Naive B cell (primary cell): ENCODE data around the gene ACTR5. TPM values are rescaled to one million over a fixed set of nuclear protein-coding genes. Genes with fewer than 3 reads are reported as not detected.
"Not testable (repeated sequence)": the region's sequence is repeated elsewhere in the genome, so short reads cannot be mapped to it uniquely, and the experiment has no call there.

ENCODE experiments used
- ATAC-seq, 2 donors: fragments of 150-1000 bp; cut with Tn5 transposase; 2 replicates each; pipeline ENCODE4 v1.10.0; 2021; ENCODE audit warnings: low read depth in 2 of 2, mild to moderate bottlenecking in 2 of 2, moderate library complexity in 2 of 2
- DNase-seq: peaks from one replicate; pipeline ENCODE4 v3.0.0; 2022
- H3K27ac Mint-ChIP-seq, 6 donors: one replicate each; pipeline ENCODE4 v1.8.0; 2020 to 2022; ENCODE audit warnings: mild to moderate bottlenecking in 6 of 6, mixed read lengths in 6 of 6, moderate library complexity in 5 of 6, inconsistent platforms in 2 of 6
- H3K27me3 Mint-ChIP-seq, 3 donors: one replicate each; pipeline ENCODE4 v1.8.0; 2021 to 2022; ENCODE audit warnings: mixed read lengths in 3 of 3, mild to moderate bottlenecking in 1 of 3
- H3K36me3 Mint-ChIP-seq, 2 donors: one replicate each; pipeline ENCODE4 v1.8.0; 2020 to 2022; ENCODE audit warnings: mixed read lengths in 2 of 2, inconsistent platforms in 1 of 2, mild to moderate bottlenecking in 1 of 2
- H3K4me1 Mint-ChIP-seq, 3 donors: one replicate each; pipeline ENCODE4 v1.8.0; 2020 to 2022; ENCODE audit warnings: mixed read lengths in 3 of 3, inconsistent platforms in 1 of 3, mild to moderate bottlenecking in 1 of 3, moderate library complexity in 1 of 3
- H3K4me3 Mint-ChIP-seq, 8 donors: one replicate each; pipeline ENCODE4 v1.8.0; 2020 to 2022; ENCODE audit warnings: mild to moderate bottlenecking in 8 of 8, mixed read lengths in 8 of 8, moderate library complexity in 8 of 8, inconsistent platforms in 2 of 8
- H3K9me3 Mint-ChIP-seq, 7 donors: one replicate each; pipeline ENCODE4 v1.8.0; 2020 to 2022; ENCODE audit warnings: mixed read lengths in 7 of 7, mild to moderate bottlenecking in 5 of 7, inconsistent platforms in 2 of 7, moderate library complexity in 1 of 7
- polyA plus RNA-seq, 6 donors: library from polyadenylated mRNA; unstranded; fragments of 300-500 nt; fragmentation: Illumina TruSeq; gene quantifications; one replicate each; pipeline ENCODE4 v1.2.3, GENCODE V29; 2021; ENCODE audit warnings: low read depth in 6 of 6

Gene ACTR5
- polyA plus RNA-seq, 6 donors from 2014 or later = 3.5 to 9.6 (median 7.7) TPM

DNA sequence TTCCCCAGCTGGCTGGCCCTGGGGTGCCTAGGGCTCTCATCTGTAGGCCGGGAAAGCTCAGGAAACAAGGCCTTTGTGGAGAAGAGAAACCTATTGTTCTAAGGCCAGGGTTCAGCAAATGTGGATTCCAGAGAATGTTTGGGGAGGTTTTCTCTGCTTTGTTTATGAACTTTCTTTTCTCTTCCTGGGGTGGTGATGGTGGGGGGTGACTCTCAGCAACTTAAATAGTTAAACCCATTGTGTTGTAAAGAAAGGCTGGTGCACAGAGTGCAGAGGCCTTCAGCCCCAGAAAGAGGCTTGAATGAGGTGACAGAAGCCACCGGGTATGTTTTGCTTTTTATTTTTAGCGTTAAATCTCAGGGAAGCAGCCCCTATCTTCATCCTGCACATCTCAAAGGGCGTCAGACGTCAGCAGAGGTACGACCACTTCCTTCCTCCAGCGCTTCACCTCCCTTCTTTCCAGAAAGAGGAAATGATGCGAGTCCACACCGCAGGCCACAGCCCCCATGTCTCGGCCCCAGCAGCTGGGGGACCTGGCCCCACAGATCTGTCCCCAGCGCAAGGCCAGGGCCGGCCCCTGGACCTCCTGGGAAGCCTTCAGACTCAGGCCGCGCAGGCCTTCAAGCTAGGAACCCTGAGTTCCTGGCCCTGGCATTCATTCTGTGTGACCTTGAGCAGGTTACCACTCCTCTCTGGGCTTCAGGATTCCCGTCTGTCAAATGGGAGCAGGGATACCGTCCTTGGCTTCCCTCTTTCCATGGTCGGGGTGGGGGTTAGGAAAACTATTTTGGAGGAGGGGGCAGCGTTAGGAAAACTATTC, 56.6 kb downstream of the ACTR5 start:
- Mint-ChIP-seq H3K27ac (peak overlapping the region; percentile 93 to 100 (median 99)), H3K4me3 (peak overlapping the region; percentile 74 to 95 (median 93)), H3K4me1 (peaks cover 34 to 49% (median 48%) of the 10 kb centered on the region in 3 donors), H3K9me3 (no peaks in the 10 kb centered on the region), H3K27me3 (no peaks in the 10 kb centered on the region), H3K36me3 (peaks cover 0 to 7% of the 10 kb centered on the region in 2 donors)
- ATAC-seq = peak; percentile 71 to 75
- DNase-seq = peak; percentile 89

GRCh38 chr20:38805502-38805957, 57.3 kb downstream of the ACTR5 start, which contains the start of gene PPP1R16B:
PPP1R16B (plus strand) TSS chr20:38805697; CDS start chr20:38835926, 30,229 bp downstream.
- Mint-ChIP-seq H3K27me3 (no peaks in the 10 kb centered on the region), H3K9me3 (no peaks in the 10 kb centered on the region), H3K27ac (peak within 1 kb of the TSS; percentile 93 to 100 (median 99)), H3K36me3 (peaks cover 0 to 7% of the 10 kb centered on the region in 2 donors), H3K4me3 (peak within 1 kb of the TSS; percentile 74 to 95 (median 93)), H3K4me1 (peaks cover 41 to 55% (median 54%) of the 10 kb centered on the region in 3 donors)
- ATAC-seq (peak; percentile 61), DNase-seq (peak; percentile 85)

GRCh38 chr20:38805958-38806854, 57.9 kb downstream of the ACTR5 start:
- ATAC-seq (peak; percentile 28 to 35), DNase-seq (peak; percentile 70)
- Mint-ChIP-seq H3K4me1 (peaks cover 46 to 62% (median 61%) of the 10 kb centered on the region in 3 donors), H3K4me3 (peak overlapping the region; percentile 74 to 95 (median 93)), H3K27me3 (no peaks in the 10 kb centered on the region), H3K9me3 (no peaks in the 10 kb centered on the region), H3K36me3 (peaks cover 0 to 7% of the 10 kb centered on the region in 2 donors), H3K27ac (peak overlapping the region; percentile 93 to 99 (median 98))

- Mint-ChIP-seq H3K4me1 (peaks cover 54 to 70% (median 69%) of the 10 kb centered on the region in 3 donors), H3K27me3 (no peaks in the 10 kb centered on the region), H3K9me3 (no peaks in the 10 kb centered on the region), H3K36me3 (peaks cover 0 to 7% of the 10 kb centered on the region in 2 donors), H3K27ac (peak overlapping the region; percentile 72 to 98 (median 94)), H3K4me3 (peak overlapping the region; percentile 74 to 95 (median 91))
- peak; percentile 69 for DNase-seq
- ATAC-seq = peak; percentile 26 to 30
These were observed 58.8 kb downstream of the ACTR5 start for GRCh38 chr20:38806855-38807655.

DNA sequence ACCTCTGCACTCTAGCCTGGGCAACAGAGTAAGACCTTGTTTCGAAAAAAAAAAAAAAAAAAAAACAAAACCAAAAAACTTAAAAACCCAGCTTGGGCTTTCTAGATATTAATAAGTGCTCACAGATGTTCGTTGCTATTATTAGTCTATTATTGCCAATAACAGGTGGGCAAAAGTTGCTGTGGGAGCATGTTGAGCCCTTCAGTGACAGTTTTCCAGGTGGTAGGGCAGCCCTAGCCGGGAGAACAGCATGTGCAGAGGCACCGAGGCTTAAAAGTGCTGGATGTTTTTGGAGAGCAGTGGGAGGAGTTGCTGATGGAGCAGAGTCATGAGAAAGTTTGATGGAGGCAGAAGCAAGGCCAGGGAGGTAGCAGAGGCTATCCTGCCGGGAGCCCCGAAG, 61.7 kb downstream of the ACTR5 start:
- Mint-ChIP-seq H3K4me3 (peak overlapping the region in 5 of 8 donors; percentile 54 to 87 (median 63)), H3K27ac (peak overlapping the region in 5 of 6 donors; percentile 91 to 96 (median 95)), H3K36me3 (peaks cover 2 to 7% of the 10 kb centered on the region in 2 donors), H3K4me1 (peaks cover 65 to 85% (median 82%) of the 10 kb centered on the region in 3 donors), H3K27me3 (no peaks in the 10 kb centered on the region), H3K9me3 (no peaks in the 10 kb centered on the region)
- no peak for ATAC-seq
- DNase-seq = no peak

- no peaks in the 10 kb centered on the region for H3K27me3 Mint-ChIP-seq
- peak overlapping the region; percentile 9 to 87 (median 69) for H3K4me3 Mint-ChIP-seq
- H3K4me1 Mint-ChIP-seq = peaks cover 73 to 93% (median 90%) of the 10 kb centered on the region in 3 donors
- DNase-seq = no peak
- no peak for ATAC-seq
- H3K36me3 Mint-ChIP-seq = peaks cover 12% of the 10 kb centered on the region in 2 donors
- H3K9me3 Mint-ChIP-seq = no peaks in the 10 kb centered on the region
- peak overlapping the region; percentile 62 to 95 (median 85) for H3K27ac Mint-ChIP-seq
These were observed 62.8 kb downstream of the ACTR5 start for GRCh38 chr20:38810926-38811630.

DNA sequence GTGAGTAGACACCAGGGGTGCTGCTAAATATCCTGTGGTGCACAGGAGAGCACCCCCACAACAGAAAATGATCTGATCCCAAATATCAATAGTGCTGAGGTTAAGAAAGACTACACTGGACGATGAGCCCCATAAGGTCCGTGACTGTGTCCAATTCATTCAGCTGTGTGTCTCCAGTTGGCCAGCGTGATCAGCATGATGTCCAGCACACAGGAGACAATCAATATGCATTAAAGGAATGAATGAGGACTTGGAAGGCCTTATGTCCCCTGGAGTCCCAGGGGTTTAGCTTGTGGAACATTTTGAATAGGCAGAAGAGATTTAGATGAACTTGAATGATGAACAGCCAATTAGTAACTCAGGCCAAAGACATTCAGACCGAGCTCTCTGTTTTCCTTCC, 63.5 kb downstream of the ACTR5 start:
- Mint-ChIP-seq H3K36me3 (peaks cover 13 to 16% of the 10 kb centered on the region in 2 donors), H3K4me1 (peaks cover 73 to 98% (median 96%) of the 10 kb centered on the region in 3 donors), H3K27me3 (no peaks in the 10 kb centered on the region), H3K27ac (peak overlapping the region; percentile 44 to 93 (median 76)), H3K4me3 (peak overlapping the region in 6 of 8 donors; percentile 42 to 70 (median 54)), H3K9me3 (no peaks in the 10 kb centered on the region)
- no peak for DNase-seq
- ATAC-seq = no peak

GRCh38 chr20:38812182-38812581, 63.9 kb downstream of the ACTR5 start:
- Mint-ChIP-seq H3K27ac (peak overlapping the region; percentile 69 to 94 (median 86)), H3K27me3 (no peaks in the 10 kb centered on the region), H3K36me3 (peaks cover 17 to 20% of the 10 kb centered on the region in 2 donors), H3K4me1 (peaks cover 74 to 98% (median 97%) of the 10 kb centered on the region in 3 donors), H3K4me3 (peak overlapping the region in 6 of 8 donors; percentile 42 to 70 (median 54)), H3K9me3 (peaks cover 0 to 4% (median 0%) of the 10 kb centered on the region in 7 donors)
- DNase-seq (no peak), ATAC-seq (peak in 1 of 2 donors; percentile 10)

DNA sequence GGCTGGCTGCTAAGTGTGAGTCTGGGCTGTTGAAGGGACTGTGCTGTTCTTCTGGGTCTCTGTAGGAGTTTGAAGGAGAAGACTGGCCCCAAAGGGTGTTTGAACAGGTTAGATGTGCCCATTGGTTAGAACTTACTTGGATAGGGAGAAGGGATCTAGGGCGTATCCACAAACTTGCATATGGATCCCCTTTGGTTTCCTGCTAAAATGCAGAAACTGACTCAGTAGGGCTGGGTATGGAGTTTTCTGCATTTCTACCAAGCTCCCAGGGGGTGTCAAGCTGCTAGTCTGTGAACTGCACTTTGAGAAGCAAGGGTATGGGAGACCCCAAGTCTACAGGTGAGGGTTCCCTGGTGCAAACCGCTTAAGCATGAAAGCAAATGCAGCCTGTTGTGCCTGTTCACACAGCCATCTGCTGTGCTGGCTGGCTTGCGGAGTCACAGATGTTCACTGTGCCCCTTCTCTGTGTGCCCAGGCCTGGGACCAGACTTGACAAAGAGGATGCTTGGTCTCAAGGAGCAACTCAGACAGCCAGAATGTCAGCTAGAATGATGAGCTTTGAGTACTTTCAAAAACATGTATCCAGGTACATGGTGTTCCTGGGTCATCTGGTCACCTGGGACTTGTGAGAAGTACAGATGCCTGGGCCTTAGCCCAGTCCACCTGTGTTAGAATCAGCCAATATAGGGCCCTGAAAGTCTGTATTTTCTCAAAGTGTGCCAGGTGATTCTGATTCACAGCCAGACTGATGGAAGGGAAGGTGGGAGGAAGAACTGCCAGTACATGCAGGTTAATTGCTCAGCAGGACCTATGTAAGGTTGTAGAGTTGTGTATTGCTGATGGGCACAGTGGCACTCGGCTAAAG, 64.7 kb downstream of the ACTR5 start:
- peak in 1 of 2 donors; percentile 18 for ATAC-seq
- Mint-ChIP-seq H3K4me3 (peak overlapping the region in 5 of 8 donors; percentile 42 to 70 (median 49)), H3K36me3 (peaks cover 18 to 22% of the 10 kb centered on the region in 2 donors), H3K27me3 (no peaks in the 10 kb centered on the region), H3K27ac (peak overlapping the region; percentile 49 to 94 (median 92)), H3K4me1 (peaks cover 74 to 98% (median 97%) of the 10 kb centered on the region in 3 donors), H3K9me3 (peaks cover 0 to 4% (median 0%) of the 10 kb centered on the region in 7 donors)
- no peak for DNase-seq

DNA sequence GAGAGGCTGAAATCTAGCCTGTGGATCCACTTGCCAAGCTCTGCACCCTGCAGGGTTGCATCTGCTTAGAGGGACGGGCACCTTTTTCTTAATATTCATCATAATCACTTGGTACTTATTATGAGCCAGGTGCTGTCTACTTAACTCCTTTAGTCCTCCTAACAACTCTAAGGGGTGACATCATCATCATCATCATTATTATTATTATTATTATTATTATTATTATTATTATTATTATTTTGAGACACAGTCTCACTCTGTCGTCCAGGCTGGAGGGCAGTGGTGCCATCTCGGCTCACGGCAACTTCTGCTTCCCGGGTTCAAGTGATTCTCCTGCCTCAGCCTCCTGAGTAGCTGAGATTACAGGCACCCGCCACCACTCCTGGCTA, 65.3 kb downstream of the ACTR5 start:
- Mint-ChIP-seq H3K4me1 (peaks cover 77 to 97% (median 97%) of the 10 kb centered on the region in 3 donors), H3K36me3 (peaks cover 18 to 22% of the 10 kb centered on the region in 2 donors), H3K4me3 (peak overlapping the region in 2 of 8 donors; percentile 49 to 70), H3K27ac (peak overlapping the region in 3 of 6 donors; percentile 89 to 93 (median 92))
- H3K27me3 Mint-ChIP-seq, H3K9me3 Mint-ChIP-seq, ATAC-seq, DNase-seq: not testable (repeated sequence)

GRCh38 chr20:38815446-38815845, 67.2 kb downstream of the ACTR5 start:
- Mint-ChIP-seq H3K36me3 (peaks cover 23 to 26% of the 10 kb centered on the region in 2 donors), H3K27ac (peak overlapping the region; percentile 17 to 97 (median 52)), H3K4me3 (peak overlapping the region in 2 of 8 donors; percentile 3 to 49), H3K9me3 (peaks cover 0 to 4% (median 0%) of the 10 kb centered on the region in 7 donors), H3K27me3 (no peaks in the 10 kb centered on the region), H3K4me1 (peaks cover 69 to 93% (median 78%) of the 10 kb centered on the region in 3 donors)
- DNase-seq = no peak
- ATAC-seq = no peak
